ENCODE results near the gene DHCR7. TPM values are rescaled to one million over a fixed set of nuclear protein-coding genes. Genes with fewer than 3 reads are reported as not detected.

DHCR7 gene
- total RNA-seq, 4 donors from 2014 or later: 2.5 to 7.3 (median 5.9) TPM

- H3K27me3 ChIP-seq: peaks cover 0 to 3% (median 0%) of the 10 kb centered on the region in 3 donors
- no peaks in the 10 kb centered on the region for H3K36me3 ChIP-seq
- no peaks in the 10 kb centered on the region for H3K9me3 ChIP-seq
- H3K27ac ChIP-seq: no peak overlapping the region
- no peak for TF ChIP-seq CTCF (IDR thresholded peaks at IDR 0.05 in 4 of 5, conservative IDR thresholded peaks at IDR 0.05 in 1 of 5)
- no peak for TF ChIP-seq POLR2A (IDR thresholded peaks at IDR 0.05)
- in situ Hi-C loops (cut with MboI; ENCODE audit: low sequenced_read_pairs in 4 of 4): no loop called here
- ATAC-seq: no peak
- intact Hi-C loops (cut with DNase I; ENCODE audit: low total_unique reads): no loop called here
- H3K4me3 ChIP-seq: no peak overlapping the region
- no peaks in the 10 kb centered on the region for H3K4me1 ChIP-seq
- no peak for DNase-seq
Observed at GRCh38 chr11:71397961-71398360, 50.2 kb downstream of the DHCR7 start.

DNA sequence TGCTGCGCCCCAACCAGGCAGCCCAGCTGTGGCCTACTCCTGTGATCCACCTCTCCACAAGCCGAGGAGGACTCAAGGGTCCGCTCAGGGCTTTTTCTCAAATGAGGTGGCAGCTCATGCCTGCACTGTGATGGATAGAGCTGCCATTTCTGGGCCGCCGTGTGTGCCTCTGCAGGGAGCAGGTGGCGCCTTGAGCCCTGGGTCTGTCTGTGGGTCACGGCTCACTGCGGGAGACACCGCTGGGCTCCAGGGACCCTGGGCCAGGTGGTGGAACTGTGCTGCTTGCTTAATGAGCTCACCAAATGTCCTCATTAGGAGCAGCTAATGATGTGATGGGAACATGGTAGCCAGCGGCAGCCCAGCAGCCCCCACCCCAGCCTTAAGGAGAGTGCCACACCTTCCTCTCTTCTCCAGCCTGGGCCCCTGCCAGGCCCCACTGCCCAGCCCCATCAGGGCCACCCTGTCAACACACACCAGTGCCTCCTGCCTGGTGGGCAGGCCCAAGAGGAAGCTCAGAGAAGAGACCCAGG, 50.8 kb downstream of the DHCR7 start:
- in situ Hi-C loops (cut with MboI; ENCODE audit: low sequenced_read_pairs in 4 of 4): no loop called here
- no peaks in the 10 kb centered on the region for H3K36me3 ChIP-seq
- no peak overlapping the region for H3K4me3 ChIP-seq
- no peak for DNase-seq
- no peaks in the 10 kb centered on the region for H3K4me1 ChIP-seq
- ATAC-seq: no peak
- intact Hi-C loops (cut with DNase I; ENCODE audit: low total_unique reads): no loop called here
- H3K27ac ChIP-seq: no peak overlapping the region
- H3K27me3 ChIP-seq: peaks cover 0 to 3% (median 0%) of the 10 kb centered on the region in 3 donors
- no peaks in the 10 kb centered on the region for H3K9me3 ChIP-seq
- no peak for TF ChIP-seq POLR2A (IDR thresholded peaks at IDR 0.05)
- TF ChIP-seq CTCF (IDR thresholded peaks at IDR 0.05 in 4 of 5, conservative IDR thresholded peaks at IDR 0.05 in 1 of 5): no peak

DNA sequence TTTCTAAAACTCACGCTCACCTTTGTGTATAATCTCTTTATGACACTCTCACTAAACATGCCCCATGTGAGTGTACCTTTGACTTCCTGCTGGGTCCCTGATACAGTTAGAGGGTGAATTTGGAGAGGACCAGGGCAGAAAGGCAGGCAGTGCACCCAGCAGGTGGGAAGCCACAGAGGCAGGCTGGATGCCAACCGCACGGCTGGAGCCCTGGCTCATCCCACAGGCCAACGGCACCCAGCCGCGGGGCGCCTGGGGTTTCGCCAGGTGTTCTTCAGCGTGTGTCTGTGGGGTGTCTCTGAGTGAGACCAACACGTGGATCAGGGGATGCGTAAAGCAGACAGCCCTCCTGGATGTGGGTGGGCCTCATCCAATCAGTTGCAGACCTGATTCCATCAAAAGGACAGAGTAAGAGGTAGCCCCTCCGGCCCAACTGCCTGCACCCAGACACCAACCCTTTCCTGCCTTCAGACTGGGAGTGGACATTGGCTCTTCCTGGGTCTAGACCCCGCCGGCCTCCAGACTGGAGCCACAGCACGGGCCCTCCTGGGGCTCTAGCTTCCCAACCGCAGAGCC, 51.6 kb downstream of the DHCR7 start:
- no peak for TF ChIP-seq POLR2A (IDR thresholded peaks at IDR 0.05)
- no peak for TF ChIP-seq CTCF (IDR thresholded peaks at IDR 0.05 in 4 of 5, conservative IDR thresholded peaks at IDR 0.05 in 1 of 5)
- H3K27me3 ChIP-seq: peaks cover 0 to 3% (median 0%) of the 10 kb centered on the region in 3 donors
- intact Hi-C loops (cut with DNase I; ENCODE audit: low total_unique reads) (no loop called here), in situ Hi-C loops (cut with MboI; ENCODE audit: low sequenced_read_pairs in 4 of 4) (no loop called here)
- H3K36me3 ChIP-seq: no peaks in the 10 kb centered on the region
- no peak overlapping the region for H3K4me3 ChIP-seq
- DNase-seq (no peak), ATAC-seq (no peak)
- no peaks in the 10 kb centered on the region for H3K9me3 ChIP-seq
- H3K4me1 ChIP-seq: no peaks in the 10 kb centered on the region
- no peak overlapping the region for H3K27ac ChIP-seq

DNA sequence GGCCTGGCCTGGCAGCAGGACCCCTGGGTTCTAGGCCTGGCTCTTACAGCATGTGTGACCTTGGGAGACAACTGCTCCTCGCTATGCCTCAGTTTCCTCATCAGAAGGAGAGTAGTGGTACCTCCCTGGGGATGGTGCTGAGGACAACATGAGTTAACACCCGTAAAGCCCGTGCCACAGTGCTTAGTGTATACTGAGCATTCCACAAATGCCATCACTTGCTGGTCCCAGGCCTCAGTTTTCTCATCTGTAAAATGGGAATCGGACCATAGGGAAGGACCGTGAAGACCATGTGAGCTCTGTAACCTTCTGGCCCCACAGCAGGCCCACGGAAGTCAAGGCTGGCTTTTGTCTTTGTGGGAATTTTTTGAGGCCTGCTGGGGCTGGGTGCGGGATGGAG, 52.4 kb downstream of the DHCR7 start:
- Histone ChIP-seq H3K27ac (no peak overlapping the region), H3K9me3 (no peaks in the 10 kb centered on the region), H3K4me1 (no peaks in the 10 kb centered on the region), H3K4me3 (no peak overlapping the region), H3K27me3 (peaks cover 0 to 3% (median 0%) of the 10 kb centered on the region in 3 donors), H3K36me3 (no peaks in the 10 kb centered on the region)
- no peak for TF ChIP-seq POLR2A (IDR thresholded peaks at IDR 0.05)
- no peak for TF ChIP-seq CTCF (IDR thresholded peaks at IDR 0.05 in 4 of 5, conservative IDR thresholded peaks at IDR 0.05 in 1 of 5)
- in situ Hi-C loops (cut with MboI; ENCODE audit: low sequenced_read_pairs in 4 of 4) (no loop called here), intact Hi-C loops (cut with DNase I; ENCODE audit: low total_unique reads) (no loop called here)
- ATAC-seq (no peak), DNase-seq (no peak)

- TF ChIP-seq POLR2A (IDR thresholded peaks at IDR 0.05) (no peak), CTCF (IDR thresholded peaks at IDR 0.05 in 4 of 5, conservative IDR thresholded peaks at IDR 0.05 in 1 of 5) (no peak)
- Histone ChIP-seq H3K27ac (no peak overlapping the region), H3K4me3 (no peak overlapping the region), H3K4me1 (no peaks in the 10 kb centered on the region), H3K9me3 (no peaks in the 10 kb centered on the region), H3K27me3 (peaks cover 0 to 6% (median 0%) of the 10 kb centered on the region in 3 donors), H3K36me3 (no peaks in the 10 kb centered on the region)
- intact Hi-C loops (cut with DNase I; ENCODE audit: low total_unique reads): no loop called here
- in situ Hi-C loops (cut with MboI; ENCODE audit: low sequenced_read_pairs in 4 of 4): no loop called here
- DNase-seq (no peak), ATAC-seq (no peak)
Observed at GRCh38 chr11:71395263-71395560, 53.0 kb downstream of the DHCR7 start.
